C4-2B (cell line): ENCODE data around the gene TGFBI.

Experiments
- H3K27ac ChIP-seq: fragments of 450-650 bp; 2 replicates; pipeline ENCODE4 v1.5.1; 2017
- CTCF ChIP-seq: fragments of 450-650 bp; conservative IDR thresholded peaks from 2 replicates; pipeline ENCODE4 v1.5.1; 2017; ENCODE audit warnings: mild to moderate bottlenecking
- ZFX ChIP-seq: fragments of 450-650 bp; IDR thresholded peaks from 2 replicates; pipeline ENCODE4 v1.6.1; 2017

Gene TGFBI

DNA sequence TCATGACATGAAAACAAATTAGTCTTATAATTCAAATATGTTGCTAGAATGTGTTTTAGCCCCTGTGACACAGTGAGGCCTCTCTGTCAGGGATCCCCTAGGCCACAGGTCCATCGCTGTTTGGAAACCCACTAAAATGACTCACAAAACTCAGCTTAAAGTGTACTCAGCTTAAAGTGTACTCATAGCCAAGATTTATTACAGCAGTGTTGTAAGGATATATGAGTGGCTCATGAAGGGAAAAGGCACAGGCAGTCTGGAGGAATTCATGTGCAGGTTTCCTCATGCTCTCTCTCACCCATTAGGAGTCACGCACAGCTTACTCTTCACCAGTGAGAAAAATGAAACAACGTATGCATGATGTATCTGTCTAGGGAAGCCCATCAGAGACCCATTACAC, 24.4 kb upstream of the TGFBI start:
- no peak for TF ChIP-seq ZFX
- no peak for TF ChIP-seq CTCF
- no peak overlapping the region for H3K27ac ChIP-seq

GRCh38 chr5:136005476-136005875, 23.3 kb upstream of the TGFBI start:
- TF ChIP-seq CTCF (no peak), ZFX (no peak)
- no peak overlapping the region for H3K27ac ChIP-seq

DNA sequence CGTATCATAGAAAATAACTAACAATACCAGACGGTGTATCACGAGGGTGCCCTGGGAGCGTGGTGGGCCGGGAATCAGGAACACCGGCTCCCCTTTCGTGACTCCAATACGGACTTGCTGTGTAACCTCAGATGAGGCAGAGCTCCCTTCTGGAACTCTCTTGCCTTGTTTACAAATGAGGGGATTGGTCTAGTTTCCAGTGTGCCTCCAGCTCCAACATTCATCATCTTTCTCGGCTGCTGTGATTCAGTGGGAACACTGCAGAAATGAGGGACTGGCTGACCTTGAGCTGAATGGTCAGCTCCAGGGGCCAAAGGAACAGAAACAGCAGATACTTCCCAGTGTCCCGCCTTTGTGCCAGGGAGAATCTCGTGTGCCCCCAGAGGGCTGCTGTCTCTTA, 22.6 kb upstream of the TGFBI start:
- no peak overlapping the region for H3K27ac ChIP-seq
- TF ChIP-seq CTCF (no peak), ZFX (no peak)

DNA sequence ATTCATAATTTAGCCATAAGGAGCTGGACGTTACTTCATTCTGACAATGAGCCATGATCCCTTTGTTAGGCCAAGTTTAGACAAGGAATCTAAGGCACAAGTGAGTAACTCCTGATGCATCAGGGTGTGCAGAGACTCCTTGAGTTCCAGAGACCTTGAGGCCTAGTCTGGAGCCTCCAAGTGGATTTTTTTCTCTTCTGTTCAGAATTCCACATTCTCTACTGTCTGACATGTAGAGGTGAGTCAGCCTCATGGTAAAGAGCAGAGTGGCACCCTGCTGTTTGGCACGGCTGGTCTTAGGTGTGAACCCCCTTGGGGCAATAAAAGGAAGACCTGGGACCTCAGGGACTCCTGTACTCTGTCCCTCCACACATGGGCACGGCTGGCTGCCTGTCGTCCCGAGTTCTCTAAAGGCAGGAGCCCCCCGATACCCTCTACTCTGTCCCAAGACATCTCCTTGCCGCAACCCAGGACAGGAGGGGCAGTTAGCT, 22.0 kb upstream of the TGFBI start:
- TF ChIP-seq CTCF (no peak), ZFX (no peak)
- no peak overlapping the region for H3K27ac ChIP-seq

GRCh38 chr5:136007271-136007670, 21.5 kb upstream of the TGFBI start:
- no peak overlapping the region for H3K27ac ChIP-seq
- TF ChIP-seq CTCF (no peak), ZFX (no peak)

DNA sequence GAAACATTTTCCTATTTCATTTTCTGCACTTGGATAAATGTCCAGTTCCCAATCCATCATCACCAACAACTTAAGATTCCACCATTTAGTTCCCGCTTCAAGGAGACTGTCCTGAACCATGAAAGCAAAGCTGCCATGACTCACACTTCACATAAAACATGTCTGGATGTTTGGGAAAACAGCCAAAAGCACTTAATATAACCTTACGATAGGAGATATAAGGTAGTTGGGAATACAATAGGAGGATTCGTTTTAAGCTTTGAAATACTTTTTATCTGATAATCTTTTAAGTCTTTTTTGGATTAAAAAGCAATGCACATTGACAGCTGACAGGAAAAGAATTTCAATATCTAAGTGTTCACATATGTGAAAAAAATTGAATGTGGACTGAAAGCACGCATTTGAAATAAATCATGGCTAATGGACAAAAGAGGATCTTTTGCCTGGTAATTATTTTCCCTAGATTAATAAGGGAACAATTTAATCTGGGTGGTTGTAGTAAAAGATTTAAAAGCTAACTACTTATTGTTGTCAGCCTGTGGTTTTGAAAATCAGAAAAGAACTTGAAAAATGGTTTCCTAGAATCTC, 17.3 kb upstream of the TGFBI start:
- H3K27ac ChIP-seq, result no peak overlapping the region

More for the DNA sequence above, 17.3 kb upstream of the TGFBI start:
- no peak for TF ChIP-seq CTCF
- no peak for TF ChIP-seq ZFX
